ENCODE data around the gene TAF10.

TAF10 gene

GRCh38 chr11:6608726-6609501 lies 3.1 kb downstream of the TAF10 start:
- DNase-seq (ENCODE audit: low read depth in 2 of 2): no peak

GRCh38 chr11:6608011-6608410 lies 4.0 kb downstream of the TAF10 start:
- DNase-seq (ENCODE audit: low read depth in 2 of 2): no peak

DNA sequence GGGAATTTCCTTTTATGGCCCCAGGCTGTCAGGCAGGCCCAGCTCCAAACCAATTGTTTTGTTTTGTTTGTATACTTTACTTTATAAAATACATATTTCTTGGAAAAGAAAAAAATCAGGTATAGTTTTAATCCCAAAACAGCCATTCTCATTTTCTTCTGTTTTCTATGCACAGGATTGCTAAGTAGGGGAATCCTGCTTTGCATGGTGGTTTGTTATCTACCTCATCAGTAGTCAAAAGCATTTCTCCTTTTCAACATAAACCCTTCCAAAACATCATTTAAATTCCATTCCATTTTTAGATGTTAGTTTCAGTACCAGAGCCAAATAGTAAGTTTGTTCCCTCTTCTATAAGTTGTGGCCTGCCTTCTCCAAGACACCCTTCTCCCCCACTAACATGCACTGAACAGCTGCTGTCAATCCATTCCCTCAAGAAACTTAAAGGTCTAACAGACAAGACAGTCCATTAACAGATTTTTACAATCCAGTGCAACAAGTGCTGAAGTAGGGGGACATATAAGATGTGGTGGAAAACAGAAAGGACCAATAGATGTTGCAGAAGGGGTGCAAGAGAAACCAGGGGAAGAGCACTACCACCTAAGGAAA lies 4.7 kb downstream of the TAF10 start:
- no peak for DNase-seq (ENCODE audit: low read depth in 2 of 2)

DNA sequence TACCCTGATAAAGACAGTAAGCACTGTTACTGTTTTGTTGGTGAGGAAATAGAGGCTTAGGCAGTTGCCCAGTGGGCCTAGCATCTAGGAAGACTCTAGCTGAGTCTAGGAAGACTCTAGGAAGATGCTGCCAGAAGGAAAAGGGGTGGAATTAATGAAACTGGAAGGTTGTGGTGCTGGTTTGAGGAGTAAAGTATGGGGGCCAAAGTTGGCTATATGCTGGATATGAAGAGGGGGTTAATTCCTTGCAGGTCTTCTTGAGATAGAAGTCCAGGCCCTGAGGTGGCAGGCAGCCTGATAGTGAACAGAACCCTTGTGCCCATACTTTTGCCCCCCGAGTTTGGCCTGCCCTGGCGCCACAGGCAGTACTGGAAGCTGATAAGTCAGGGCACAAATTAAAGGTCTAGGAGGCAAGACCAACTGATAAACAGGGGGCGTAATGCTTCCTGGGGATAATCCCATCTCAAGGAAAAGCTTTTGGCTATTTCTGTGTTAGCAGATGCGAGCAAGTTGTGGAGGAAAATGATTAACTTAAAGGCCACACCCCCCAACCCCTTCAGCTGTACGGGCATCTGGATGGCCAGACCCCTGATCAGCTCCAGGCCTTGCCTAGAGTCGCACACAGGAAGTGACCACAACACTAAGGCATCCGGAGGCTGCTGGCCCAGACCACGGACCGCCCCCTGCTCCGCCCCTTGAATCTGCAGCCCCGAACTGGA lies 5.4 kb downstream of the TAF10 start:
- DNase-seq (ENCODE audit: low read depth in 2 of 2): peak; percentile 53 to 62

- no peak for DNase-seq (ENCODE audit: low read depth in 2 of 2)
These were observed 7.2 kb downstream of the TAF10 start for GRCh38 chr11:6604790-6605189.

DNA sequence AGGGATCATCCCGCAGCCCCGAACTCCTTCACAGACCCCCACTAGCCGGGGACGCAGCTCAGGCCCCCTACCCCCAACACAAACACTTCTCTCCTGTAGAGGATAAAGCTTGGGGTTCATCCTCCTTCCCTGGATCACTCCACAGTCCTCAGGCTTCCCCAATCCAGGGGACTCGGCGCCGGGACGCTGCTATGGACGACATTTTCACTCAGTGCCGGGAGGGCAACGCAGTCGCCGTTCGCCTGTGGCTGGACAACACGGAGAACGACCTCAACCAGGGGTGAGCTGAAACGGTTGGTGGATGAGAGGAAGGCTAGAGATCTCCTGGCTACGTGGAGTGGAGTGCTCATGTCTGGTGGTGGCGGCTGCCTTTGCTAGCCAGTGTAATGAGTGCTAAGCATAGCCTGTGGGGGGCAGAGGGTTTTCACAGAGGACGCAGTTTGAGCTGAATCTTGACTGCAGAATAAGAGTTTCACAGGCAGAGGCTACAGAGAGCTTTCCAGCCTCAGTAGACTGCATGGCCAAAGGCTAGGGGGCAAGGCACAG lies 7.9 kb downstream of the TAF10 start:
- peak in 1 of 2 donors; percentile 14 for DNase-seq (ENCODE audit: low read depth in 2 of 2)

- DNase-seq (ENCODE audit: low read depth in 2 of 2): peak; percentile 85 to 86
These were observed 8.5 kb downstream of the TAF10 start, which contains the start of the genes ILK and RRP8 for GRCh38 chr11:6603287-6604080. Gene ILK, plus strand, starts transcription at chr11:6603774. Its CDS starts 498 bp downstream, at chr11:6604272. Gene RRP8, minus strand, starts transcription at chr11:6603616. Its CDS starts 114 bp downstream, at chr11:6603502.

GRCh38 chr11:6602096-6602940 lies 9.7 kb downstream of the TAF10 start:
- no peak for DNase-seq (ENCODE audit: low read depth in 2 of 2)

DNA sequence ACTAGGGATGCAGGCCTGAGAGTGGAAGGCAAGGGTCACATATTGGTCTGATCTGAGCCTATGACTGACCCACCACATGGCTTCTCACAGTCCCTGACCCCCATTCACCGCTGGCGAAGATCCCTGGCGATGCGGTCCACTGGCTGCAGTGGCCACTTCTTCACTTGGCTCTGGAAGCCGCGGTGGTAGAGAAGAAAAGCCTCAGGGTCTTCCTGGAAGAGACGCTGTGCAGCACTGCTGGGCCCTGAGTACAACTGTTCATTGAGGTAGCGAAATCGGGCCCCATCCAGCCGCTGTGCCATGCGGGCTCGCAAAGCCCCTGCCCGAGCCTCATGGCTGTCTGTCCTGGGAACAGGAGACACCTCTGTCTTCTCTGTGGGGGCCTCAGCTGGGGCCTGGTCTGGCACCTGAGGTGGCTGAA lies 11.0 kb downstream of the TAF10 start:
- no peak for DNase-seq (ENCODE audit: low read depth in 2 of 2)

DNA sequence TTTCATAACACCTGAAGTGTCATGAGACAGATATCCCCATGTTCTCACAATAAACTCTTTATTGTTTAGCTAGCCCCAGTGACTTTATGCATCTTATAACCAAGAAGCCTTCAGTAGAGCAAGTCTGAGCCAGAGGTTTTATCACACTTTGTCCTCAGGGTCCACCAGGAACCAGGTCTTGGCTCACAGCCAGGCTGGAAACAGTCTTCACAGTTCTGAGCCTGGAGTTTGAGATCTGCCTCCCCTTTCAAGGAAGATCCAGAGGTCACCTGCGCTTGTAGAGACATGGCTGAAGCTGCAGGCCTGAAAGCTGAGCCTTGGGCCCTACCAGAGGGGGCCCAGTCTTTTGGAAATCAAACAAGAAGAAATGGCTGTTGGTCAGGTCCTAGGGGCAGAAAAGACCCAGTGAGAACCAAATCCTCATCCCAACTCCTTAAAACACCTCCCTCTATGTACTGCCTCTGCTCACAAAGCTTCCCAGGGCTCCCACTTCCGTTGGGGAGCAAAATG lies 12.1 kb downstream of the TAF10 start:
- no peak for DNase-seq (ENCODE audit: low read depth in 2 of 2)

DNA sequence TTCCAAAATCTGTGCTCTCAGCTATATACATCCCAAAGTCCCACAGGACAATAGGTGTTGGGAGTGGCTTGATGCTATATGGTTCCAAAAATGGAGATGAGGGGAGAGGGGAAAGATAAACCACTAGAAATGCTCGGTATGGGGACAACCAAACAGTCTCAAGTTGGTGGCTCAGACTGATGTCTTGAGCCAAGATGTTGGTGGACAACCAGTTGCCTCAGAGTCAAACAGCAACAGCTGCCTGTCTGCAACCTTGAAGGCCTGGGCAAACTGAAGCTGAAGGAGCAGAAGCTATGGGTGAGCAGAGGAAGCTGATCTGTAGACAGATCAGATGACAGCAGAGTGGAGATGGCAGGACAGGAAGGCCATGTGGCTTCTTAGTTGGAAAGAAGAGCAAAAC lies 12.6 kb downstream of the TAF10 start:
- DNase-seq (ENCODE audit: low read depth in 2 of 2): no peak

GRCh38 chr11:6598555-6598954 lies 13.5 kb downstream of the TAF10 start:
- no peak for DNase-seq (ENCODE audit: low read depth in 2 of 2)

DNA sequence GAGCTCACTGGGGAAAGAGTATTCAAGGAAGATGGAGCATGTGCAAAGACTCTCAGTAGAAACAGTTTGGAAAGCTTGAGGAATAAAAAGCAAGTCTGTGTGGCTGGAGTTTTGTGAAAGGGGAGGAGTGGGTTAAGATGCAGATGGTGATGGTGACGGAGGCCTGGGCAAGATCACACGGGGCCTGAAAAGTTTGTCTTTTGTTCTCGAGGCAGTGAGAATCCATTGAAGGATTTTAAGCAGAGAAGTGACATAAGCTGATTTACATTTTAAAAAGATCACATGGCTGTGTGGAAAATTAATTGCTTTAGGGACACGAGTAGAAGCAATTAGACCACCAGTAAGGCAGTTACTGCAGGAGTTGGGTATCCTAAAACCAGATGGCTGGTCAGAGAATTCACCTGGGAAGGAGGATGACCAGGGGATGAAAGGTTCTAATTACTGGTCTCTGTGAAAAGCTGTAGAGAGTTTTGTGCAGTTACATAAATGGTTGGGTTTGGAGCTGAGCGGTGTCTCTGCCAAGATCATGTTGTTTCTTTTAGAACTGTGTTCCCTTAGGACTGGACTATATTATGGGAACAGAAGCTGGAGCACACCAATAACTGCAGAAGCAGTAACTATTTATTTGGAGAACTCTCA lies 15.7 kb downstream of the TAF10 start:
- no peak for DNase-seq (ENCODE audit: low read depth in 2 of 2)

GRCh38 chr11:6594142-6594768 lies 17.8 kb downstream of the TAF10 start:
- no peak for DNase-seq (ENCODE audit: low read depth in 2 of 2)

- no peak for DNase-seq (ENCODE audit: low read depth in 2 of 2)
These were observed 24.0 kb downstream of the TAF10 start for GRCh38 chr11:6588018-6588417.

DNA sequence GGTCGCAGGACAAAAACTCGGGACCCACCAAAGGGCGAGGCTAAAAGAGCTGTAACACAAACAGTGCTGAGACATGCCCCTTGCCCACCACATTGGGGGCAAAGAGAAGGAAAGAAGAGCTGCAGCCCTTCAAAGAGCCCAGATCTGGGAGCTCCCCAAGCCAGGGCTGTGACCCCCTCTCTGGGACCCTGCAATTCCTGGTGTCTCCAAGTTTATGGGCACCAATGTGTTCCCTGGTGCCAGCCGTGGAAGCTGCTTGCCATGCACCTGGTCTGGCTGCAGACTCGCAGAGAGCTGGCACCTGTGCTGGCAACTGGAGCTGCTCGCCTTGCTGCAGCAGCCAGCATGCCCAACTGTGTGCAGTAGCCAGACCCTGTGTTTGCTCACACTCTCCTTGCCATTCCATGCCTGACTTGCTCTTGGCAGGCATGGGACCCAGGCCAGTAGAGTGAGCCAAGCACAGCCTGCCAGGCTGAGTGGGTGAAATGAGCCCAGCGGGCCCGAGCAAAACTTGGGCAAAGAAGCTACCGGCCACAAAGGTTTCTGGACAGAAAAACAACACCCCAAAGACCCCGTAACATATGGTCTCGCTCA lies 24.6 kb downstream of the TAF10 start:
- DNase-seq (ENCODE audit: low read depth in 2 of 2): no peak

DNA sequence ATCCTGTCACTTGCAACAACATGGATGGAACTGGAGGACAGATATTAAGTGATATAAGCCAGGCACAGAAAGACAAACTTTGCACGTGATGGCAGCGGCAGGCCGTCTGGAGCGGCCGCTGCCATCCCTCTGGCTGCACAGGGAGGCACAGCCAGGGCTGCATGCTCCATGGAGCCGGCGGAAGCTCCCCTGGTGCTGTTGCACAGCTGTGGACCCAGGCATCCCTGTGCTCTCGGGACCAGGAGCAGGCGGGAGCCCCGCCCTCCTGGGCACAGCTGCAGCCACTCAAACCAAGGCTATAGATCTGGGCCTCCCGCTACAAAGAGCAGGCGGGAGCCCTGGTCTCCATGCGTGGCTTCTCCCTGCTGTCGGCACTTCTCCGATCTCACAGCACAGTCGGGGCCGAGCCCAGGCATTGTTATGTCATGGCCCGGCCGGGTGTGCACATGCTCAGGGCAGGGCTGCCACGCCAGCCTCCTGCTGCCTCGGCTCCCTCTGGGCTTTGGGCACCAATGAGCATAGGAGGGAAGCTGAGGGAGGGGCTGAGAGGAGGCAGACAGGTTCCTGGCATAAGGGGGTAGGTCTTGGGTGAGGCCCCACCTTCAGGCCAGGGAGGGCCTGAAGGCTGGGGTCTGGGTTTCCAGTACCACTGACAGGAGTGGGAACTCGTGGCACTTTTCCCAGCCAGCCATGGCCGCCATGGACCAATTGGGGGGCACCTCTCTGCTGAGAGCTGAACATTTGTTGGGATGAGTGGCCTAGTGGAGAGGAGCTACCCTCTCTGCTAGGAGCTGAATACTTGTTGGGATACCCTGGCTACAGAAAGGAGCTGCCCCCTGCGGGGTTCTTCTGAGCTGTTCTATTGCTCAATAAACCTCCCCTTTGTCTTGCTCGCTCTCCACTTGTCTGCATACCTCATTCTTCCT lies 25.3 kb downstream of the TAF10 start:
- no peak for DNase-seq (ENCODE audit: low read depth in 2 of 2)

- DNase-seq (ENCODE audit: low read depth in 2 of 2): no peak
These were observed 27.5 kb downstream of the TAF10 start for GRCh38 chr11:6584528-6584927.

All from stimulated activated CD8-positive, alpha-beta memory T cell treated with anti-CD3 and anti-CD28 coated beads, Interleukin-2, amount 100 ng/mL, for 48 hours (primary cell).